SK-N-SH treated with all-trans-retinoic acid at 6 μM for 48 hours (cell line): ENCODE data around the gene NUP210L.

Experiments used
- ARNTL ChIP-seq: fragments of 450-650 bp; formaldehyde crosslinking; IDR thresholded peaks from 2 replicates; pipeline ENCODE4 v1.5.0; 2020; ENCODE audit warnings: low read depth, mild to moderate bottlenecking, moderate library complexity, borderline replicate concordance
- BACH2 ChIP-seq: fragments of 250-450 bp; sonication (Bioruptor Pico); IDR thresholded peaks from 2 replicates; pipeline ENCODE4 v1.9.0; 2021; ENCODE audit warnings: mild to moderate bottlenecking, borderline replicate concordance
- CREB5 ChIP-seq: fragments of 250-450 bp; sonication (Bioruptor Pico); IDR thresholded peaks from 2 replicates; pipeline ENCODE4 v1.5.1; 2020; ENCODE audit warnings: low read depth, mild to moderate bottlenecking, moderate library complexity
- CSDC2 ChIP-seq: fragments of 250-450 bp; sonication (Bioruptor Pico); IDR thresholded peaks from 2 replicates; pipeline ENCODE4 v1.5.0; 2020; ENCODE audit warnings: mild to moderate bottlenecking, moderate library complexity
- OSR1 ChIP-seq: fragments of 250-450 bp; sonication (Bioruptor Pico); IDR thresholded peaks from 2 replicates; pipeline ENCODE4 v1.8.0; 2022; ENCODE audit warnings: moderate library complexity, mild to moderate bottlenecking, inconsistent platforms
- PATZ1 ChIP-seq: fragments of 250-450 bp; sonication (Bioruptor Pico); IDR thresholded peaks from 2 replicates; pipeline ENCODE4 v1.8.0; 2020; ENCODE audit warnings: mild to moderate bottlenecking, moderate library complexity, borderline replicate concordance
- POU6F1 ChIP-seq: fragments of 250-450 bp; sonication (Bioruptor Pico); IDR thresholded peaks from 2 replicates; pipeline ENCODE4 v1.8.0; 2021; ENCODE audit warnings: low read depth, mild to moderate bottlenecking, moderate library complexity, borderline replicate concordance
- SNAI2 ChIP-seq: fragments of 250-450 bp; sonication (Bioruptor Pico); IDR thresholded peaks from 2 replicates; pipeline ENCODE4 v1.5.0; 2020; ENCODE audit warnings: mild to moderate bottlenecking, moderate library complexity
- ZC3H10 ChIP-seq: fragments of 250-450 bp; sonication (Bioruptor Pico); IDR thresholded peaks from 2 replicates; pipeline ENCODE4 v1.5.1; 2021; ENCODE audit warnings: mild to moderate bottlenecking, moderate library complexity

GRCh38 chr1:154154534-154155191, at the start of gene NUP210L:
- TF ChIP-seq PATZ1 (CRISPR knock-in tag): no peak
- no peak for TF ChIP-seq CREB5 (CRISPR knock-in tag)
- TF ChIP-seq POU6F1 (CRISPR knock-in tag): no peak
- no peak for TF ChIP-seq BACH2 (CRISPR knock-in tag)
- TF ChIP-seq CSDC2 (CRISPR knock-in tag): no peak
- TF ChIP-seq OSR1 (CRISPR knock-in tag): no peak
- no peak for TF ChIP-seq SNAI2 (CRISPR knock-in tag)
- TF ChIP-seq ARNTL (CRISPR knock-in tag): no peak
- TF ChIP-seq ZC3H10: no peak
